GM19240 (cell line): ENCODE measurements around the gene RAC2.

Source experiments
- DNase-seq: peaks from one replicate; pipeline ENCODE4 v3.0.0; 2011; ENCODE audit warnings: low spot score; ENCODE audit not compliant: insufficient read length

RAC2 gene

GRCh38 chr22:37222440-37222971, 21.6 kb downstream of the RAC2 start:
- no peak for DNase-seq

- no peak for DNase-seq
Observed at GRCh38 chr22:37221424-37222333, 22.4 kb downstream of the RAC2 start.

GRCh38 chr22:37220543-37220981, 23.5 kb downstream of the RAC2 start:
- DNase-seq, result no peak

GRCh38 chr22:37219533-37219932, 24.5 kb downstream of the RAC2 start:
- DNase-seq, result no peak

GRCh38 chr22:37218771-37219411, 25.2 kb downstream of the RAC2 start:
- DNase-seq, result peak; percentile 83

GRCh38 chr22:37218399-37218770, 25.7 kb downstream of the RAC2 start:
- no peak for DNase-seq

- DNase-seq, result no peak
Observed at GRCh38 chr22:37215890-37216289, 28.2 kb downstream of the RAC2 start.

GRCh38 chr22:37214731-37215030, 29.4 kb downstream of the RAC2 start:
- DNase-seq, result no peak

GRCh38 chr22:37213941-37214730, 29.9 kb downstream of the RAC2 start:
- no peak for DNase-seq

GRCh38 chr22:37213218-37213855, 30.7 kb downstream of the RAC2 start:
- no peak for DNase-seq

- no peak for DNase-seq
Observed at GRCh38 chr22:37212174-37212906, 31.7 kb downstream of the RAC2 start, which contains the start of gene SSTR3. Gene SSTR3, minus strand, starts transcription at chr22:37212477. Its CDS starts 4,674 bp downstream, at chr22:37207803.

- DNase-seq, result no peak
Observed at GRCh38 chr22:37211866-37212173, 32.2 kb downstream of the RAC2 start.

GRCh38 chr22:37211075-37211865, 32.8 kb downstream of the RAC2 start:
- no peak for DNase-seq

GRCh38 chr22:37210041-37210803, 33.8 kb downstream of the RAC2 start:
- no peak for DNase-seq

- no peak for DNase-seq
Observed at GRCh38 chr22:37209140-37209845, 34.8 kb downstream of the RAC2 start.

GRCh38 chr22:37208401-37209139, 35.5 kb downstream of the RAC2 start:
- no peak for DNase-seq

GRCh38 chr22:37207981-37208380, 36.1 kb downstream of the RAC2 start:
- DNase-seq, result no peak
